ENCODE data around the gene DDX31. TPM values are rescaled to one million over a fixed set of nuclear protein-coding genes. Genes with fewer than 3 reads are reported as not detected.

Gene DDX31
- total and polyA plus RNA-seq, 9 of the 15 experiments (the other 6 are each of a cell fraction or from before 2014, with no cell fraction given), result 11.9 to 24.6 (median 22.2) TPM

DNA sequence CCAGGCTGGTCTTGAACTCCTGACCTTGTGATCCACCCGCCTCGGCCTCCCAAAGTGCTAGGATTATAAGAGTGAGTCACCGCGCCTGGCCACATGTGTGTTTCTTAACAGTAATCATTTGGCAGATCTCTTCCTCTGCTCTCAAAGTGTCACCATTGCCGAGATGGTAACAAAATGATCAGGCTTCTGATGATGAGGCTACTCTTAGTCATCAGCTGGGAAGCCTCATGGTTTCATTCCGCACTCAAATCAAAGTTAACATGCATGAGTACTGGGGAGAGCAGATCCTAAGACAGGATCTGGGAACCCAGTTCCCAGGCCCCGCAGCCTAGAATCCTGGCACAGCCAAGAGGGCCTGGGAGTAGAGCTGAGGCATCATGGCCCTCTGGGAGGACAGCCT lies 60.0 kb downstream of the DDX31 start (continued):
- TF ChIP-seq, protein P1, sequence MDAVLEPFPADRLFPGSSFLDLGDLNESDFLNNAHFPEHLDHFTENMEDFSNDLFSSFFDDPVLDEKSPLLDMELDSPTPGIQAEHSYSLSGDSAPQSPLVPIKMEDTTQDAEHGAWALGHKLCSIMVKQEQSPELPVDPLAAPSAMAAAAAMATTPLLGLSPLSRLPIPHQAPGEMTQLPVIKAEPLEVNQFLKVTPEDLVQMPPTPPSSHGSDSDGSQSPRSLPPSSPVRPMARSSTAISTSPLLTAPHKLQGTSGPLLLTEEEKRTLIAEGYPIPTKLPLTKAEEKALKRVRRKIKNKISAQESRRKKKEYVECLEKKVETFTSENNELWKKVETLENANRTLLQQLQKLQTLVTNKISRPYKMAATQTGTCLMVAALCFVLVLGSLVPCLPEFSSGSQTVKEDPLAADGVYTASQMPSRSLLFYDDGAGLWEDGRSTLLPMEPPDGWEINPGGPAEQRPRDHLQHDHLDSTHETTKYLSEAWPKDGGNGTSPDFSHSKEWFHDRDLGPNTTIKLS (IDR thresholded peaks at IDR 0.05; ENCODE audit: borderline replicate concordance, low read depth), result no peak
- no peak for TF ChIP-seq NFE2L1 (tag; IDR thresholded peaks at IDR 0.05; ENCODE audit: borderline replicate concordance, low read depth)
- TF ChIP-seq, protein P2, sequence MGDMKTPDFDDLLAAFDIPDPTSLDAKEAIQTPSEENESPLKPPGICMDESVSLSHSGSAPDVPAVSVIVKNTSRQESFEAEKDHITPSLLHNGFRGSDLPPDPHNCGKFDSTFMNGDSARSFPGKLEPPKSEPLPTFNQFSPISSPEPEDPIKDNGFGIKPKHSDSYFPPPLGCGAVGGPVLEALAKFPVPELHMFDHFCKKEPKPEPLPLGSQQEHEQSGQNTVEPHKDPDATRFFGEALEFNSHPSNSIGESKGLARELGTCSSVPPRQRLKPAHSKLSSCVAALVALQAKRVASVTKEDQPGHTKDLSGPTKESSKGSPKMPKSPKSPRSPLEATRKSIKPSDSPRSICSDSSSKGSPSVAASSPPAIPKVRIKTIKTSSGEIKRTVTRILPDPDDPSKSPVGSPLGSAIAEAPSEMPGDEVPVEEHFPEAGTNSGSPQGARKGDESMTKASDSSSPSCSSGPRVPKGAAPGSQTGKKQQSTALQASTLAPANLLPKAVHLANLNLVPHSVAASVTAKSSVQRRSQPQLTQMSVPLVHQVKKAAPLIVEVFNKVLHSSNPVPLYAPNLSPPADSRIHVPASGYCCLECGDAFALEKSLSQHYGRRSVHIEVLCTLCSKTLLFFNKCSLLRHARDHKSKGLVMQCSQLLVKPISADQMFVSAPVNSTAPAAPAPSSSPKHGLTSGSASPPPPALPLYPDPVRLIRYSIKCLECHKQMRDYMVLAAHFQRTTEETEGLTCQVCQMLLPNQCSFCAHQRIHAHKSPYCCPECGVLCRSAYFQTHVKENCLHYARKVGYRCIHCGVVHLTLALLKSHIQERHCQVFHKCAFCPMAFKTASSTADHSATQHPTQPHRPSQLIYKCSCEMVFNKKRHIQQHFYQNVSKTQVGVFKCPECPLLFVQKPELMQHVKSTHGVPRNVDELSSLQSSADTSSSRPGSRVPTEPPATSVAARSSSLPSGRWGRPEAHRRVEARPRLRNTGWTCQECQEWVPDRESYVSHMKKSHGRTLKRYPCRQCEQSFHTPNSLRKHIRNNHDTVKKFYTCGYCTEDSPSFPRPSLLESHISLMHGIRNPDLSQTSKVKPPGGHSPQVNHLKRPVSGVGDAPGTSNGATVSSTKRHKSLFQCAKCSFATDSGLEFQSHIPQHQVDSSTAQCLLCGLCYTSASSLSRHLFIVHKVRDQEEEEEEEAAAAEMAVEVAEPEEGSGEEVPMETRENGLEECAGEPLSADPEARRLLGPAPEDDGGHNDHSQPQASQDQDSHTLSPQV (IDR thresholded peaks at IDR 0.05), result no peak

DNA sequence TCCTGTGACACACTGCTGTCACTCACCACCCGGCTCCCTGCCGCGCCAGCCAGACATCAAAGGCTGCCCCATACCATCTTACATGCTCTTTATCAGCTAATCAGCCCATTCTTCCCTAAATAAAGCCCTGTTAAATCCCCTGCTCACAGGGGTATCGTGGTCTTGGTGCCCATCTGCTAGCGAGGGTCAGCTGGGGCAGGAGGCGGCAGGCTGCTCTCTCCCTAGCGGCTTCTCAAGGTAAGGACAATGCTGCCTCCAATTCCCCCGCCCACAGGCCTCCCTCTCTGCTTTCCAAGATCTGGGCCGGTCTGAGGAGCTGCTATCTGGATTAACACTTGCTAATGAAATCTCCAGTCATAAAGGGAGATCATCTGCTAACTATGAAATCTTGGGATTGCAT lies 60.6 kb downstream of the DDX31 start:
- Histone ChIP-seq H3K27me3 (ENCODE audit: control insufficient read depth in 2 of 2, insufficient read depth in 2 of 2, low read length in 2 of 2) (no peaks in the 10 kb centered on the region), H3K4me2 (ENCODE audit: insufficient read depth, low read length) (no peak overlapping the region), H3K36me3 (ENCODE audit: control insufficient read depth, insufficient read depth, low read length) (peaks cover 86% of the 10 kb centered on the region; the same call in 2 of the 3 replicates), H3K4me1 (replicated peaks in 1 of 2; ENCODE audit: control insufficient read depth in 2 of 2, insufficient read depth in 2 of 2, low read length in 2 of 2) (no peaks in the 10 kb centered on the region), H4K20me1 (replicated peaks; ENCODE audit: control insufficient read depth, insufficient read depth, low read length) (no peaks in the 10 kb centered on the region; the same call in 1 of the 2 replicates), H3K79me2 (ENCODE audit: control insufficient read depth, insufficient read depth, low read length) (no peaks in the 10 kb centered on the region), H3K9me3 (replicated peaks; ENCODE audit: control insufficient read depth, insufficient read depth, low read depth, low read length) (no peaks in the 10 kb centered on the region), H3K9me1 (ENCODE audit: control insufficient read depth, insufficient read depth, low read length) (no peaks in the 10 kb centered on the region), H3K27ac (ENCODE audit: extremely low read depth, low read depth, low read length) (no peak overlapping the region), H2AFZ (ENCODE audit: low read depth, low read length) (no peak overlapping the region), H3K9ac (ENCODE audit: insufficient read depth in 1 of 2, low read depth in 2 of 2, low read length in 2 of 2) (no peak overlapping the region), H3K4me3 (no peak overlapping the region)
- intact Hi-C loops (cut with micrococcal nuclease), result no loop called here
- ChIA-PET POLR2A (interaction anchor here (0.7 kb wide), 1 partner anchor 124 kb away, joined by 3 read pairs; no protein-coding TSS in a partner anchor), CTCF (ENCODE audit: low intra/inter-chr PET ratio) (no interaction called here)
- BruUV-seq (replicated peaks), result no TSS peak
- no peak for ATAC-seq
- FAIRE-seq, result no peak
- WGBS (ENCODE audit: insufficient coverage, low coverage, missing lambda C conversion rate), result 90% methylated on average over 9 of the region's 9 CpGs
- DNase-seq (ENCODE audit: extremely low read depth in 1 of 4, low spot score in 3 of 4), result no peak
- in situ Hi-C loops (cut with MboI), result no loop called here
- TF ChIP-seq, protein P3, sequence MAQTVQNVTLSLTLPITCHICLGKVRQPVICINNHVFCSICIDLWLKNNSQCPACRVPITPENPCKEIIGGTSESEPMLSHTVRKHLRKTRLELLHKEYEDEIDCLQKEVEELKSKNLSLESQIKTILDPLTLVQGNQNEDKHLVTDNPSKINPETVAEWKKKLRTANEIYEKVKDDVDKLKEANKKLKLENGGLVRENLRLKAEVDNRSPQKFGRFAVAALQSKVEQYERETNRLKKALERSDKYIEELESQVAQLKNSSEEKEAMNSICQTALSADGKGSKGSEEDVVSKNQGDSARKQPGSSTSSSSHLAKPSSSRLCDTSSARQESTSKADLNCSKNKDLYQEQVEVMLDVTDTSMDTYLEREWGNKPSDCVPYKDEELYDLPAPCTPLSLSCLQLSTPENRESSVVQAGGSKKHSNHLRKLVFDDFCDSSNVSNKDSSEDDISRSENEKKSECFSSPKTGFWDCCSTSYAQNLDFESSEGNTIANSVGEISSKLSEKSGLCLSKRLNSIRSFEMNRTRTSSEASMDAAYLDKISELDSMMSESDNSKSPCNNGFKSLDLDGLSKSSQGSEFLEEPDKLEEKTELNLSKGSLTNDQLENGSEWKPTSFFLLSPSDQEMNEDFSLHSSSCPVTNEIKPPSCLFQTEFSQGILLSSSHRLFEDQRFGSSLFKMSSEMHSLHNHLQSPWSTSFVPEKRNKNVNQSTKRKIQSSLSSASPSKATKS (CRISPR knock-in tag; IDR thresholded peaks at IDR 0.05), result no peak
- TF ChIP-seq KAT8 (IDR thresholded peaks at IDR 0.05; ENCODE audit: low read depth) (no peak), ZNF778 (CRISPR knock-in tag; IDR thresholded peaks at IDR 0.05) (no peak), NFIC (IDR thresholded peaks at IDR 0.05) (no peak), U2AF1 (optimal IDR thresholded peaks at IDR 0.05; ENCODE audit: low read depth, low read length) (no peak)
- TF ChIP-seq, protein P4, sequence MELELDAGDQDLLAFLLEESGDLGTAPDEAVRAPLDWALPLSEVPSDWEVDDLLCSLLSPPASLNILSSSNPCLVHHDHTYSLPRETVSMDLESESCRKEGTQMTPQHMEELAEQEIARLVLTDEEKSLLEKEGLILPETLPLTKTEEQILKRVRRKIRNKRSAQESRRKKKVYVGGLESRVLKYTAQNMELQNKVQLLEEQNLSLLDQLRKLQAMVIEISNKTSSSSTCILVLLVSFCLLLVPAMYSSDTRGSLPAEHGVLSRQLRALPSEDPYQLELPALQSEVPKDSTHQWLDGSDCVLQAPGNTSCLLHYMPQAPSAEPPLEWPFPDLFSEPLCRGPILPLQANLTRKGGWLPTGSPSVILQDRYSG (tag; conservative IDR thresholded peaks at IDR 0.05; ENCODE audit: low read depth), result no peak
- TF ChIP-seq, protein P5, sequence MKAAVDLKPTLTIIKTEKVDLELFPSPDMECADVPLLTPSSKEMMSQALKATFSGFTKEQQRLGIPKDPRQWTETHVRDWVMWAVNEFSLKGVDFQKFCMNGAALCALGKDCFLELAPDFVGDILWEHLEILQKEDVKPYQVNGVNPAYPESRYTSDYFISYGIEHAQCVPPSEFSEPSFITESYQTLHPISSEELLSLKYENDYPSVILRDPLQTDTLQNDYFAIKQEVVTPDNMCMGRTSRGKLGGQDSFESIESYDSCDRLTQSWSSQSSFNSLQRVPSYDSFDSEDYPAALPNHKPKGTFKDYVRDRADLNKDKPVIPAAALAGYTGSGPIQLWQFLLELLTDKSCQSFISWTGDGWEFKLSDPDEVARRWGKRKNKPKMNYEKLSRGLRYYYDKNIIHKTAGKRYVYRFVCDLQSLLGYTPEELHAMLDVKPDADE (conservative IDR thresholded peaks at IDR 0.05; ENCODE audit: control insufficient read depth, low read depth, low read length), result no peak
